GM19351 (cell line): ENCODE data around the gene LDLRAD4.
"Not testable (repeated sequence)": the region's sequence is repeated elsewhere in the genome, so short reads cannot be mapped to it uniquely, and the experiment has no call there.

Experiments
- ATAC-seq: cut with Tn5 transposase; IDR thresholded peaks from one replicate; pipeline ENCODE4 v1.9.1; 2021; ENCODE audit warnings: mild to moderate bottlenecking, moderate library complexity; ENCODE audit not compliant: unreplicated experiment

Gene LDLRAD4

GRCh38 chr18:13324880-13325279 lies 106.3 kb downstream of the LDLRAD4 start:
- no peak for ATAC-seq

GRCh38 chr18:13328213-13328612 lies 109.7 kb downstream of the LDLRAD4 start:
- no peak for ATAC-seq

GRCh38 chr18:13330996-13331395 lies 112.4 kb downstream of the LDLRAD4 start:
- no peak for ATAC-seq

DNA sequence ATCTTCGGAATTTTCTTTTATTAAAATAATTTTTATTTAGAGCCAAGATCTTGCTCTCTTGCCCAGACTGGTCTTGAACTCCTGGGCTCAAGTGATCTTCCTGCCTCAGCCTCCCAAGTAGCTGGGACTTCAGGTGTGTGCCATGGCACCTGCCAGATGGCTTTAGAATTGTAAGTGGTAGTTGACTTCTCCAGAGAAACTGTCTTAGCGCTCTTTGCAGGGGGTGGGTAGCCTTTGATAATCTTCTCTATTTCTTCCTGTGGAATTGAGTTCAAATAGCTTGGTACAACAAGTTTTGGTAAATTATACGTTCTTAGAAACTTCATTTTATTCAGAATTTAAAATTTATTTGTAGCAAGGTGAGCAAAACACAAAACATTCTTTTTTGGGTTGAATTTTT lies 113.3 kb downstream of the LDLRAD4 start:
- ATAC-seq, result no peak

DNA sequence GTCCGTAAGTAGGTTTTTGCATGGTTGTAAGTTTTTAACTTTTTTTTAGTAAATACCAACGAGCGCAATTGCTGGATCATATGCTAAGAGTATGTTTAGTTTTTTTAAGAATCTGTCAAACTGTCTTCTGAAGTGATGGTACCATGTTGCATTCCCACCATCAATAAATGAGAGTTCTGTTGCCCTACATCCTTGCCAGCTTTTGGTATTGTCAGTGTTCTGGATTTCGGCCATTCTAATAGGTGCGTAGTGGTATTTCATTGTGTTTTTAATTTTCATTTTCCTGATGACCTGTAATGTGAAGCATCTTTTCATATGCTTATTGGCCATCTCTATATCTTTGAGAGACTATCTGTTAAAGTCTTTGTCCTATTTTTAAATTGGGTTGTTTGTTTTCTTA lies 114.3 kb downstream of the LDLRAD4 start:
- ATAC-seq, result no peak

DNA sequence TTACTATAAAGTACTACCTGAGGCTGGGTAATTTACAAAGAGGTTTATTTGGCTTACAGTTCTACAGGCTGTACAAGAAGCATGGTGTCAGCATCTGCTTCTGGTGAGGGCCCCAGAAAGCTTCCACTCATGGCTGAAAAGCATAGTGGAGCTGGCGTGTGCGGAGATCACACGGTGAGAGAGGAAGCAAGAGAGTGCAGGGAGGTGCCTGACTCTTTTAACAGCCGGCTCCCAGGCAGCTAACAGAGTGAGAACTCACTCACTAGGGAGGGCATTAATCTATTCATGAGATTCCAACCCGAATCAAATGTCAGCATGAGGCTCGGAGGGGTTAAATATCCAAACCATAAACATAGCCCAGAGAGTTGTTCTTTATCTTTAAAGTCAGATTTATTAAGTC lies 117.3 kb downstream of the LDLRAD4 start:
- no peak for ATAC-seq

DNA sequence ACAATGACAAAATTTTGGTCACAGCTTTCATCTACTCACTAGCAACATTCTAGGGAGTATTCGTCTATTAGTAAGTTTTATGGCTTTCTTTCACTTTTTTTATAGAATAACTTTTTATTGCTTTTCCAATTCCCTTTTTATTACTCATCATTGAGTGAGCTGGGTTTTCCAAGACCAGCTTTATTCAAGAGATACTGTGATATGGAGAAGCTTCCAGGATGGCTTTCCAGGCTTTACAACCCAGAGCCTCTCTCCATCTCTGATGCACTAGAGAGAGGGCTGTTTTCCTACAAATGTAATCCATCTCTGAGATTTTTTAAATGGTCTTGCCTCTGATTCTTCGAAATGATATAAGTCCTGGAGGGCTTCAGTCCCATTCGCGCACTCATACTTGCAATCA lies 118.3 kb downstream of the LDLRAD4 start:
- no peak for ATAC-seq

- ATAC-seq, result no peak
These were observed 118.8 kb downstream of the LDLRAD4 start for GRCh38 chr18:13337369-13337768.

DNA sequence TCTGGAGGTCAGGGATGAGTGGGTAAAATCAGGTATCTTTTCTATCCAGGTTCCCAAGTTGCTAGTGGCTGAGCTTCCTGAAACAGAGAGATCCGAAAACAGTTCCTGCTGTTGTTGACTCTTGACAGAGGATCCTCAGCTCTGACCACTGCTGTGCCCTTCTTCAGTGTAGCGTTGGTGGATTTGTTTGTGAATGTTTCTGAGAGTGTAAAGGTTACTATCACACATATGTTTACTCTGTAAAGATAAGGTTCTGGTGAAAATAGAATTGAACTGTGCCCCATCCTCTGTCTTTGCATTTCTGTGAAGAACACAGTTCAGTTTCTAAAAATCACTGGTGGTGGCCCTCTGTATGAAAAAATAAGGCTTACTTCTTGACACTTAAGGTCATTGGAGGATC lies 119.8 kb downstream of the LDLRAD4 start:
- ATAC-seq, result no peak

DNA sequence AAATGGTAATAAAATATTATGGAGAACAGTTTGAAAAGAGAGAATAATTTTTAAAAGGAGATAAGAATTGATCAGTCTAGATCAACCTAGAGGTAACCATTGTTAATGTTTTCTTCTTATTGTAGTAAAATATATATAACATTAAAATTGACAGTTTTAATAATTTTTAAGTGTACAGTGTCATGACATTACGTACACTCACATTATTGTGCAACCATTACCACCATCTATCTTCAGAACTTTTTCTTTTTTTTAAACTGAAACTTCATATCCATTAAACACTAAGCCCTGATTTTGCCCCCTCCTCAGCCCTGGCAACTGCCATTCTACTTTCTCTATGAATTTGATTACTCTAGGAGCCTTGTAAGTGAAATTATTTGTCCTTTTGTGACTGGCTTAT lies 121.1 kb downstream of the LDLRAD4 start:
- no peak for ATAC-seq

DNA sequence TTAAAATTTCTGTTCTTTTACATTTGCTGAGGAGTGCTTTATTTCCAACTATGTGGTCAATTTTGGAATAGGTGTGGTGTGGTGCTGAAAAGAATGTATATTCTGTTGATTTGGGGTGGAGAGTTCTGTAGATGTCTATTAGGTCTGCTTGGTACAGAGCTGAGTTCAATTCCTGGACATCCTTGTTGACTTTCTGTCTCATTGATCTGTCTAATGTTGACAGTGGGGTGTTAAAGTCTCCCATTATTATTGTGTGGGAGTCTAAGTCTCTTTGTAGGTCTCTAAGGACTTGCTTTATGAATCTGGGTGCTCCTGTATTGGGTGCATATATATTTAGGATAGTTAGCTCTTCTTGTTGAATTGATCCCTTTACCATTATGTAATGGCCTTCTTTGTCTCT lies 127.9 kb downstream of the LDLRAD4 start:
- ATAC-seq, result not testable (repeated sequence)

GRCh38 chr18:13353084-13353823 lies 134.7 kb downstream of the LDLRAD4 start:
- no peak for ATAC-seq

DNA sequence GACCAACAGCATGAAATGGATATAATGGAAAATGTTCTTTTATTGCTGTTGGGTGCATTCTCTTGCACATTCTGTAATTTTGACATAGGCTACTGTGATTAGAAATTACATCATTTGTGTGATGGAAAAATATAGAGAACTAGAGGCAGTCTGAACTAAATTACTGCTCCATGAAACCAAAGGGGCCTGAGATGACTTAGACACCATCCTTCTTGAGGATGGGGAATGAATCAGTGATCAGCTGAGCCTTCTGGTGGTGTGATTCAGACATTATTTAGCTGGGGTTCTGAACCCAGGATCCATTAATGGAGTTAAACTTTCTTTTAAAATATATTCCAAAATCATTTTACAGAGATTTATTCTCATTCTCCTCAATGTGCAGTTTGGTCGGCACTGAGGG lies 135.8 kb downstream of the LDLRAD4 start:
- ATAC-seq, result no peak

DNA sequence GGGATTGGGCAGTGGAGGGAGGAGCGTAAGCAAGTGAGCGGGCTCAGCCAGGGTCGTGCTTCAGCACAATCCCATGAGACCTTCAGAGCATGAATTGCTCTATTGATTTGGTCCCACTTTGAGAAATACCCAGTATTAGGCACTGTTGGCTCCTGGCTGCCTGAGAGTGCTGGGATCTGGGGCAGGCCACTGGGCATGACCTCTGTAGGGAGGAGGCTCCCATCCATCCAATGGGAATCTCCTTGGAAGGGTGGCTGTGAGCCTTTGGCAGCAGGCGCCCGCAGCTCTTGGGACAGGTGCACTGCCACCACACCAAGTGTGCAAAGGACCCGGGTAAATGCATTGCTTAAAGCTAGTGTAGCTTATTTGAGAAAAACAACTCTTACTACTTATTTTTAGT lies 137.5 kb downstream of the LDLRAD4 start:
- ATAC-seq, result no peak

DNA sequence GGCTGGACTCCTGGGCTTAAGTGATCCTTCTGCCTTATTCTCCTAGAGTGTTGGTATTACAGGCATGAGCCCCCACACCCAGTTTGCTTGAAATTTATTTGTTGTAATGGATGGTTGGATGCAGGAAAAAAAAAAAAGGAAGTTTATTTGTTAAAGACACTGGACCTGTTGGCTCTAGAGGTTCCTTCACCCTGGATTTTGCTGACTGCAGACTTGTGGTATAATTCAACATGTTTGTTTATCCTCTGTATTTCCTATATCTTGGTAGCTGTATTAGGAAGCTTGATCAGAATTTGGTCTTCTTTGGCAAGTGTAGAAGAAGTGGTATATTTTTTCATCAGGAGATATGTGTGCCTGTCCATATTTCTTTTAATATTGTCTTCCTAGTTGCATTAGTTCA lies 138.7 kb downstream of the LDLRAD4 start:
- ATAC-seq, result no peak

DNA sequence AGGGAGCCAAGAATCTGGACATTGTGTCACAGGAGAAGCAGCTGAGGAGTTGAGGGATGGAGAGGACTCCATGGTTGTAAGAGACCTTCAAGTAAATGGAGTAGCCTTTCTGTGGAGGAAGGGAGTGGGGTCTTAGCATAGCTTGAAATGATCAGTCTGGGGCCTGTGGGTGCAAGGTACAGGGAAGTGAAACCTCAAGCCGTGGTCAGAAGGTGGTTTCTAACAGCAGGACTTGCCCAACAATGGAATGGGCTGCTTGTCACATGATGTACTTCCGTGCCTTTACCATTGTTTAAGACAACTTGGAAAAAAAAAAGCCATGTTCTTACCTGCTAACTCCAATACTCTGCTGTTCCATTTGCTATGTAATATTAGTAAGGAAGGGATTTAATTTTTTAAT lies 140.7 kb downstream of the LDLRAD4 start:
- ATAC-seq, result no peak

- no peak for ATAC-seq
These were observed 142.9 kb downstream of the LDLRAD4 start for GRCh38 chr18:13361431-13361830.

GRCh38 chr18:13362051-13362450 lies 143.5 kb downstream of the LDLRAD4 start:
- ATAC-seq, result no peak

- no peak for ATAC-seq
These were observed 144.0 kb downstream of the LDLRAD4 start for GRCh38 chr18:13362607-13363006.

- no peak for ATAC-seq
These were observed 144.8 kb downstream of the LDLRAD4 start for GRCh38 chr18:13363359-13363758.

- no peak for ATAC-seq
These were observed 146.2 kb downstream of the LDLRAD4 start for GRCh38 chr18:13364721-13365205.

- ATAC-seq, result no peak
These were observed 147.6 kb downstream of the LDLRAD4 start for GRCh38 chr18:13366131-13366530.

DNA sequence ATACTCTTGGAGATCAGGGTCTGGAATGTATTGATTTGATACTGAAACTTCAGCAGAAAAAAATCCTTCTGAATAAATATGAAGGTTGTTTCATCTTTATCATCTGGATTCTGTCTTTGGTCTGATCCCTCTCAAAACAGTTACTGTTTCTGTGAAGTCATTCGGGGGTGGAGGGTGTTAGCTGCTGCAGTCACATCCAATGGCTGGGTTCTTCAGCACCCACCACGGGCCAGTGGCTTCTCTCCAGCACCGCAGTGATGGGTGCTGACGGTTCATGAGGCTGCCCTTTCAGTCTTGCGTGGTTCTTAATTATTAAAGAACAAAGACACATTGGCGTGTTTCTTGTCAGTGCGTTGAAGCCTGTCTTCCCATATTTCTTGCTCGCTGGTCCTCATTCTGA lies 148.0 kb downstream of the LDLRAD4 start:
- ATAC-seq, result no peak
